ENCODE data around the gene GFOD2.

DNA sequence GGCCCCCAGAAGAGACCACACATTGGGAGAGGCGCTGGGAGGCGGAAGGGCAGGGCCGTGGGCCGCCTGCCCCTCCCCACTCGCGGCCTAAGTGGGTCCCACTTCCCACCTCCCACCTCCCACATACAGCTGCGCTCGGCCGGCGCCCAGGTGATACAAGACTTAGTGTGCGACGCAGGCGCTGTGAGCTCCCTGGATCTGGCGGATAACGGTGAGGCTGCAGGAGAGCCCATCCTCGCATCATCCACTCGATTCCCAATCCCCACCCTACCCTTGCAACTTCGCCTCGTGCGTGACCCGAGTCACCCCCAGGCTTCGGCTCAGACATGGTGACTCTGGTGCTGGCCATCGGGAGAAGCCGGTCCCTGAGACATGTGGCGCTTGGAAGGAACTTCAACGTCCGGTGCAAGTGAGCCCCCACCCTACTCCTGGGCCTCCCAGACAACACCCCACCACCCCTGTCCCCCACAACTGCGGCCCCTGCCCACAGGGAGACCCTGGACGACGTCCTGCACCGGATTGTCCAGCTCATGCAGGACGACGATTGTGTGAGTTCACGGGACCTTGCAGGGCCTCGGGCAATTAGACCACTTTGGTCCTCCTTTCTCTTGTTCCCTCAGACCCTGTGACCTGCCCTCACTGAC lies 70.2 kb downstream of the GFOD2 start:
- TF ChIP-seq JUND (IDR thresholded peaks at IDR 0.05; ENCODE audit: low read length) (no peak), CTCF (IDR thresholded peaks at IDR 0.05; ENCODE audit: control extremely low read depth in 1 of 3, insufficient read depth in 1 of 3, low read depth in 1 of 3, low read length in 3 of 3) (no peak)
- TF ChIP-seq, protein P1, sequence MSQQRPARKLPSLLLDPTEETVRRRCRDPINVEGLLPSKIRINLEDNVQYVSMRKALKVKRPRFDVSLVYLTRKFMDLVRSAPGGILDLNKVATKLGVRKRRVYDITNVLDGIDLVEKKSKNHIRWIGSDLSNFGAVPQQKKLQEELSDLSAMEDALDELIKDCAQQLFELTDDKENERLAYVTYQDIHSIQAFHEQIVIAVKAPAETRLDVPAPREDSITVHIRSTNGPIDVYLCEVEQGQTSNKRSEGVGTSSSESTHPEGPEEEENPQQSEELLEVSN (IDR thresholded peaks at IDR 0.05) = no peak

Measured in H1 (cell line).